ENCODE results near the gene GPR142. TPM values are rescaled to one million over a fixed set of nuclear protein-coding genes. Genes with fewer than 3 reads are reported as not detected.

Gene GPR142
- total RNA-seq, 1 experiment from 2014 or later: 0.33 TPM

- Histone ChIP-seq H3K27me3 (ENCODE audit: insufficient read depth, low read length) (no peaks in the 10 kb centered on the region), H3T11ph (ENCODE audit: low read length) (no peak overlapping the region), H4K91ac (ENCODE audit: insufficient read length, low read depth, low read length) (no peak overlapping the region), H3K4me2 (ENCODE audit: insufficient read depth, insufficient read length, low read length) (no peak overlapping the region), H2AFZ (ENCODE audit: low read length) (no peak overlapping the region), H3K27ac (ENCODE audit: insufficient read length, low read depth, low read length) (no peak overlapping the region), H3K56ac (ENCODE audit: insufficient read length, low read depth, low read length) (no peak overlapping the region), H3K4ac (ENCODE audit: low read depth, low read length) (no peak overlapping the region), H3K79me2 (ENCODE audit: insufficient read depth, low read length) (no peaks in the 10 kb centered on the region), H3K79me1 (ENCODE audit: insufficient read depth, low read depth, low read length, poor library complexity, severe bottlenecking) (no peaks in the 10 kb centered on the region), H3K9me3 (ENCODE audit: control insufficient read depth, low read depth, low read length) (no peaks in the 10 kb centered on the region), H2BK5ac (ENCODE audit: insufficient read length, low read length) (no peak overlapping the region), H3K4me1 (ENCODE audit: insufficient read depth, low read length) (peaks cover 2% of the 10 kb centered on the region; the same call in 1 of the 2 replicates), H3K9ac (ENCODE audit: extremely low read depth, insufficient read length, low read length) (no peak overlapping the region), H4K20me1 (ENCODE audit: control insufficient read depth, insufficient read depth, insufficient read length) (no peaks in the 10 kb centered on the region), H4K5ac (ENCODE audit: insufficient read length, low read depth, low read length) (no peak overlapping the region), H3K18ac (ENCODE audit: insufficient read length, low read depth, low read length) (no peak overlapping the region), H2BK12ac (ENCODE audit: insufficient read length, low read depth, low read length) (no peak overlapping the region), H3K23ac (ENCODE audit: insufficient read length, low read depth, low read length) (no peak overlapping the region), H3K23me2 (ENCODE audit: insufficient read length, low read depth, low read length, poor library complexity, severe bottlenecking) (peaks cover 3% of the 10 kb centered on the region), H4K8ac (replicated peaks; ENCODE audit: insufficient read length, low read depth, low read length) (no peak overlapping the region), H2BK120ac (ENCODE audit: low read depth, low read length, poor library complexity, severe bottlenecking) (no peak overlapping the region), H2BK15ac (ENCODE audit: low read depth, low read length) (no peak overlapping the region), H3K14ac (ENCODE audit: insufficient read depth, low read length) (no peak overlapping the region), H2AK5ac (ENCODE audit: insufficient read length, low read length) (no peak overlapping the region), H2BK20ac (ENCODE audit: low read depth, low read length, poor library complexity, severe bottlenecking) (no peak overlapping the region)
- no peak for DNase-seq
- Mint-ChIP-seq H3K27ac (peak overlapping the region in 1 of 3 experiments; percentile 87; a peak in 1 of 7 replicates), H3K4me3 (peak overlapping the region in 1 of 2 experiments; percentile 81; a peak in 2 of 5 replicates), H3K27me3 (ENCODE audit: low read depth) (peaks cover 59% of the 10 kb centered on the region), H3K36me3 (ENCODE audit: insufficient read depth in 1 of 3, low read depth in 3 of 3) (peaks cover 0 to 7% (median 5%) of the 10 kb centered on the region in 3 experiments; a peak in 4 of 7 replicates), H3K9me3 (no peaks in the 10 kb centered on the region; a peak in 1 of 5 replicates), H3K4me1 (peaks cover 13 to 34% of the 10 kb centered on the region in 2 experiments)
- TF ChIP-seq, protein P1, sequence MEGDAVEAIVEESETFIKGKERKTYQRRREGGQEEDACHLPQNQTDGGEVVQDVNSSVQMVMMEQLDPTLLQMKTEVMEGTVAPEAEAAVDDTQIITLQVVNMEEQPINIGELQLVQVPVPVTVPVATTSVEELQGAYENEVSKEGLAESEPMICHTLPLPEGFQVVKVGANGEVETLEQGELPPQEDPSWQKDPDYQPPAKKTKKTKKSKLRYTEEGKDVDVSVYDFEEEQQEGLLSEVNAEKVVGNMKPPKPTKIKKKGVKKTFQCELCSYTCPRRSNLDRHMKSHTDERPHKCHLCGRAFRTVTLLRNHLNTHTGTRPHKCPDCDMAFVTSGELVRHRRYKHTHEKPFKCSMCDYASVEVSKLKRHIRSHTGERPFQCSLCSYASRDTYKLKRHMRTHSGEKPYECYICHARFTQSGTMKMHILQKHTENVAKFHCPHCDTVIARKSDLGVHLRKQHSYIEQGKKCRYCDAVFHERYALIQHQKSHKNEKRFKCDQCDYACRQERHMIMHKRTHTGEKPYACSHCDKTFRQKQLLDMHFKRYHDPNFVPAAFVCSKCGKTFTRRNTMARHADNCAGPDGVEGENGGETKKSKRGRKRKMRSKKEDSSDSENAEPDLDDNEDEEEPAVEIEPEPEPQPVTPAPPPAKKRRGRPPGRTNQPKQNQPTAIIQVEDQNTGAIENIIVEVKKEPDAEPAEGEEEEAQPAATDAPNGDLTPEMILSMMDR (conservative IDR thresholded peaks at IDR 0.05): no peak
- WGBS (ENCODE audit: extremely low coverage, insufficient read length, low lambda C conversion rate): no CpG with 5 or more reads among the region's 14 CpGs
Measured at GRCh38 chr17:74362810-74363498, 4.4 kb upstream of the GPR142 start.
